LNCAP (cell line): ENCODE data around the gene ANTXR1.

Experiments
- CTCF ChIP-seq: fragments of 450-650 bp; IDR thresholded peaks from 2 replicates; pipeline ENCODE4 v1.5.1; 2017; ENCODE audit warnings: mild to moderate bottlenecking

ANTXR1 gene

DNA sequence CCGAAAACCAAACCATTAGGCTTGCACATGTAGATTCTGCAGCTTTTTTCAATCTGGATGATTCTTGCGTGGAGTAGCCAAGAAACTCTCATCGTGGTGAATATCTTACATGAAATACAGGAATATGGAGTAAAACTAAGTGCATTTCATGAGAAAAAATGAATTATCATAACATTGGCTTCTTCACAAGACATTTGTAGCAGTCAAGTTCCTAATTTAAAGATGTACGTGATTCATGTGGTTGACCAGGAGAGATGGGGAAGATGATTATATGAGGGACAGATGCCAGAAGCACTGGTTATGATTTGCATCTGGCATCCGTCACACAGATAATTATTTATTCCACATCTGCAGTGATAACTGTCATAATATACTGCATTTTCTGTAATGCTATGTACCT lies 90.4 kb downstream of the ANTXR1 start:
- no peak for TF ChIP-seq CTCF

DNA sequence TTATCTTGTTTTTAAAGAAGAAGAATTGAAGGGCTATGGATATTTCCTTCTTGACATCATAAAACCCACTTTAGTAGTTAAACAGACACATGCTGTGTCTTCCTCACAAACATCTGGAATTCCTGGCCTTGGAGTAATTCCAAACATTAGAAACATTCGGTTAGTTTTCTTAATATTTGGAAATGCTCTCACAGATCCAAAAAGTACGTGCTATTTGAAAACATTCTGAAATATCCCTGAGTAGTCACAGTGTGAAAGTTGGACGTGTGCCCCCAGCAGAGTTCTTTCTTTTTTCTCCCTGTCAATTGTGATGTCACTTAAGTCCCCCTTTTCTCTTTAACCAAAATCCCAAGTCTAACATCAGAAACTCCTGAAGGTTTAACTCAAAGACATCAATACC lies 91.3 kb downstream of the ANTXR1 start:
- TF ChIP-seq CTCF, result no peak

DNA sequence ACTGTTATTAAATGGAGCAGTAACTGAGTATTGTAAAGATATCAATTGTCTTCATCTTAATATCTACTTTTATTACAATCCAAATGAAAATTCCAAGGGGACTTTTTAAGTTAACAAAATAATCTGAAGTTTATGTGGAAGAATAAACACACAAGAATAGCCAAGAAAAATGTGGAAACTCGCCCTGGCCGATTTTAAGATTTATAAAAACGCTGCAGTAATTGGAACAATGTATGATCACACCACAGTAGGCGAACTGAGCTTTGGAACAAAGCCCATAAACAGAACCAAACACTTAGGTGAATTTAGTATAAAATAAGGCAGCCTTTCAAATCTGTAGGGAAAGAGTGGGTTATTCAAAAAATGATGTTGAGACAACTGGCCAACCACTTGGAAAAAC lies 96.3 kb downstream of the ANTXR1 start:
- no peak for TF ChIP-seq CTCF

DNA sequence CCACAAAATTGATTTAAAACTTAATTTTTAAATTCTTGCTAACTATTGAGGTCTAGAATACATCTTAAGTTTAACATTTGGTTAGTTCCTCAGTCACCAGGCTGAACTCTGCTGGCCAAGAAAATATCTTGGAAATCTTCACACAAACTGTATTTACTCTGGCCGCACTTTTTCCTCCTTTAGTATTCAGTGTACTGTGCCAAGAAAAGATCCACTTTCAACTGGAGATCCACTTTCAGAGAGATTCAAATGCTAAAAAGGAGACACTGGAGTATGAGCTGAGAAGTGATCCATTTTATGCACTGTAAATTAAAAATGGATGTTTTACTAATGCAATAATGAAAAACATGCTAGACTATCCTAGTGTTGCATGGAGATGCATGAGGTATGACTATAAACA lies 98.1 kb downstream of the ANTXR1 start:
- no peak for TF ChIP-seq CTCF

- TF ChIP-seq CTCF, result no peak
Measured at GRCh38 chr2:69113627-69114026, 100.6 kb downstream of the ANTXR1 start.

DNA sequence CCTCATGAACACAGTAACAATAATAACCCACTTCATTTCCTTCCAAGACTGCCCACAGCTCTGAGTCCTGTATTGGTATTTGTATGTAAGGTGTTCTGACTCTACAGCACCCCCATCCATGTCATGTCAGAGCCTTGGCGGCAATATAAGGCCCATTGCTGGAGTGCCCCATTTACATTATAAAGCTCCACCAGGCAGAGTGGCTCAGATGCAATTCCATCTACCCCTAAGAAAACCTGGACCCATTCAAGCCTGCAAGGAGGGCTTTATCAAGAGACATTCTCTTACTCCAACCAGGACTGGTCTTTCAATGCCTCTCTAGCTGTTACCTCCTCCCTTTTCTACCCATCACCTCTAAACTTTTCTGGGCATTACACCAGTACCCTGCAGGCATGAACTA lies 101.6 kb downstream of the ANTXR1 start:
- no peak for TF ChIP-seq CTCF

GRCh38 chr2:69116438-69116837 lies 103.5 kb downstream of the ANTXR1 start:
- no peak for TF ChIP-seq CTCF

DNA sequence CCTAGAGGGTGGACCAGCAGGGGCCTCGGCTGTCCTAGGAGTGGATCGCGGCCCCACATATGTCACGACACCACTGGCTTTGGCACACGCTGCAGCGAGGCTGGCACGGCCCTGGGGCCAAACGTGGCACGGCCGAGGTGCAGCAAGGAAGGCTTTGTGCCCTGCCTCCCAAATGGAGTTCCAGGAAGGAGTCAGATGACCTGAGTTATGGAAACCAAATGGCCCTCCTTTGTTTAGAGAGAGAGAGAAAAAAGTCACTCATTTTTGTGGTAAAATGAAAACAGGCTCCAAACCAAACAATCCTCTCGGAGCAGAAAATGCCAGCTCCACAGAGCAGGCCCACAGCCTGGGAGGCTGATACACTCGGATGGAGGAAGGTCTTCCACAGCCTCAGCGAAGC lies 105.6 kb downstream of the ANTXR1 start:
- TF ChIP-seq CTCF, result no peak
